Activated T-cell treated with anti-CD3 and anti-CD28 coated beads, Interleukin-2, amount 50 U/mL, for 24 hours (primary cell): ENCODE data around the gene RASD1.
A peak's percentile ranks its signal among the peaks of the same experiment; 100 is the strongest.

Source experiments
- DNase-seq: peaks from one replicate; pipeline ENCODE4 v3.0.0-alpha.2; 2020
- H3K27ac Mint-ChIP-seq: 2 replicates; pipeline ENCODE4 v1.8.0; 2020; ENCODE audit warnings: mild to moderate bottlenecking, mixed read lengths
- H3K27me3 Mint-ChIP-seq: 2 replicates; pipeline ENCODE4 v1.8.0; 2020; ENCODE audit warnings: mixed read lengths
- H3K36me3 Mint-ChIP-seq: 2 replicates; pipeline ENCODE4 v1.8.0; 2020; ENCODE audit warnings: low read depth, mixed read lengths
- H3K4me1 Mint-ChIP-seq: 2 replicates; pipeline ENCODE4 v1.8.0; 2020; ENCODE audit warnings: low read depth, mixed read lengths
- H3K4me3 Mint-ChIP-seq: 2 replicates; pipeline ENCODE4 v1.8.0; 2020; ENCODE audit warnings: mild to moderate bottlenecking, moderate library complexity, mixed read lengths
- H3K9me3 Mint-ChIP-seq: 2 replicates; pipeline ENCODE4 v1.8.0; 2020; ENCODE audit warnings: mixed read lengths

Gene RASD1

GRCh38 chr17:17496189-17497064, at the start of gene RASD1:
Gene RASD1, minus strand, starts transcription at chr17:17496395. Its CDS starts 214 bp downstream, at chr17:17496181.
- Mint-ChIP-seq H3K36me3 (peaks cover 22% of the 10 kb centered on the region), H3K27me3 (peaks cover 15% of the 10 kb centered on the region), H3K4me1 (peaks cover 19% of the 10 kb centered on the region), H3K9me3 (no peaks in the 10 kb centered on the region), H3K4me3 (peak within 1 kb of the TSS; percentile 67), H3K27ac (peak within 1 kb of the TSS; percentile 66)
- DNase-seq = peak; percentile 90

GRCh38 chr17:17545984-17546383, 49.8 kb upstream of the RASD1 start:
- DNase-seq = no peak
- H3K4me3 Mint-ChIP-seq = no peak overlapping the region
- no peaks in the 10 kb centered on the region for H3K9me3 Mint-ChIP-seq
- no peaks in the 10 kb centered on the region for H3K27me3 Mint-ChIP-seq
- no peaks in the 10 kb centered on the region for H3K36me3 Mint-ChIP-seq
- H3K27ac Mint-ChIP-seq = no peak overlapping the region
- no peaks in the 10 kb centered on the region for H3K4me1 Mint-ChIP-seq

GRCh38 chr17:17545031-17545820, 49.0 kb upstream of the RASD1 start:
- Mint-ChIP-seq H3K9me3 (no peaks in the 10 kb centered on the region), H3K27me3 (no peaks in the 10 kb centered on the region), H3K36me3 (no peaks in the 10 kb centered on the region), H3K27ac (no peak overlapping the region), H3K4me1 (no peaks in the 10 kb centered on the region), H3K4me3 (no peak overlapping the region)
- no peak for DNase-seq

- Mint-ChIP-seq H3K27me3 (no peaks in the 10 kb centered on the region), H3K27ac (no peak overlapping the region), H3K4me1 (no peaks in the 10 kb centered on the region), H3K4me3 (no peak overlapping the region), H3K9me3 (no peaks in the 10 kb centered on the region), H3K36me3 (no peaks in the 10 kb centered on the region)
- DNase-seq = no peak
Observed at GRCh38 chr17:17542906-17543635, 46.9 kb upstream of the RASD1 start.

- no peak overlapping the region for H3K27ac Mint-ChIP-seq
Observed at GRCh38 chr17:17541640-17542001, 45.4 kb upstream of the RASD1 start.

GRCh38 chr17:17540935-17541639, 44.9 kb upstream of the RASD1 start:
- H3K4me1 Mint-ChIP-seq = no peaks in the 10 kb centered on the region
- H3K27ac Mint-ChIP-seq = no peak overlapping the region
- no peaks in the 10 kb centered on the region for H3K27me3 Mint-ChIP-seq

More at GRCh38 chr17:17541640-17542001, 45.4 kb upstream of the RASD1 start:
- Mint-ChIP-seq H3K4me3 (no peak overlapping the region), H3K9me3 (no peaks in the 10 kb centered on the region), H3K36me3 (no peaks in the 10 kb centered on the region), H3K27me3 (no peaks in the 10 kb centered on the region), H3K4me1 (no peaks in the 10 kb centered on the region)
- DNase-seq = no peak

GRCh38 chr17:17540278-17540906, 44.2 kb upstream of the RASD1 start:
- H3K27me3 Mint-ChIP-seq = no peaks in the 10 kb centered on the region
- no peak overlapping the region for H3K4me3 Mint-ChIP-seq
- H3K27ac Mint-ChIP-seq = no peak overlapping the region
- H3K4me1 Mint-ChIP-seq = no peaks in the 10 kb centered on the region
- no peaks in the 10 kb centered on the region for H3K36me3 Mint-ChIP-seq
- DNase-seq = no peak
- H3K9me3 Mint-ChIP-seq = no peaks in the 10 kb centered on the region

More at GRCh38 chr17:17540935-17541639, 44.9 kb upstream of the RASD1 start:
- no peak overlapping the region for H3K4me3 Mint-ChIP-seq
- no peak for DNase-seq
- no peaks in the 10 kb centered on the region for H3K9me3 Mint-ChIP-seq
- no peaks in the 10 kb centered on the region for H3K36me3 Mint-ChIP-seq

GRCh38 chr17:17539591-17539990, 43.4 kb upstream of the RASD1 start:
- Mint-ChIP-seq H3K27ac (no peak overlapping the region), H3K9me3 (no peaks in the 10 kb centered on the region), H3K27me3 (no peaks in the 10 kb centered on the region), H3K4me3 (no peak overlapping the region), H3K4me1 (no peaks in the 10 kb centered on the region), H3K36me3 (no peaks in the 10 kb centered on the region)
- no peak for DNase-seq

GRCh38 chr17:17538417-17539391, 42.5 kb upstream of the RASD1 start:
- Mint-ChIP-seq H3K4me1 (no peaks in the 10 kb centered on the region), H3K27ac (no peak overlapping the region), H3K4me3 (no peak overlapping the region), H3K9me3 (no peaks in the 10 kb centered on the region), H3K36me3 (no peaks in the 10 kb centered on the region), H3K27me3 (no peaks in the 10 kb centered on the region)
- DNase-seq = no peak

- H3K36me3 Mint-ChIP-seq = no peaks in the 10 kb centered on the region
- no peaks in the 10 kb centered on the region for H3K27me3 Mint-ChIP-seq
- H3K4me1 Mint-ChIP-seq = no peaks in the 10 kb centered on the region
- H3K4me3 Mint-ChIP-seq = no peak overlapping the region
- no peak overlapping the region for H3K27ac Mint-ChIP-seq
- no peaks in the 10 kb centered on the region for H3K9me3 Mint-ChIP-seq
- DNase-seq = no peak
Observed at GRCh38 chr17:17537311-17538099, 41.3 kb upstream of the RASD1 start.

GRCh38 chr17:17536702-17537101, 40.5 kb upstream of the RASD1 start:
- H3K9me3 Mint-ChIP-seq = no peaks in the 10 kb centered on the region
- no peak for DNase-seq
- H3K27ac Mint-ChIP-seq = no peak overlapping the region

GRCh38 chr17:17535957-17536356, 39.8 kb upstream of the RASD1 start:
- Mint-ChIP-seq H3K4me3 (no peak overlapping the region), H3K27ac (no peak overlapping the region), H3K27me3 (no peaks in the 10 kb centered on the region), H3K9me3 (no peaks in the 10 kb centered on the region), H3K4me1 (no peaks in the 10 kb centered on the region), H3K36me3 (no peaks in the 10 kb centered on the region)
- no peak for DNase-seq

More at GRCh38 chr17:17536702-17537101, 40.5 kb upstream of the RASD1 start:
- H3K4me1 Mint-ChIP-seq = no peaks in the 10 kb centered on the region
- no peaks in the 10 kb centered on the region for H3K27me3 Mint-ChIP-seq
- H3K4me3 Mint-ChIP-seq = no peak overlapping the region
- H3K36me3 Mint-ChIP-seq = no peaks in the 10 kb centered on the region
